K562 (cell line): Measurements from ENCODE around the gene C5orf24.

Experiments
- ATF1 ChIP-seq, 2 experiments: fragments of 450-650 bp in 1 of 2; IDR thresholded peaks; 2 replicates each; pipeline ENCODE4 v1.6.1; 2016; ENCODE audit warnings: missing compliant biosample characterization in 1 of 2, missing genetic modification characterization in 1 of 2
- CEBPB ChIP-seq: fragments of 450-650 bp; IDR thresholded peaks from 2 replicates; pipeline ENCODE4 v1.6.1; 2016; ENCODE audit warnings: missing genetic modification characterization, missing compliant biosample characterization
- CTCF ChIP-seq, 3 experiments: IDR thresholded peaks in 2 of 3; conservative IDR thresholded peaks in 1 of 3; 2 replicates each; pipeline ENCODE4 v1.5.1; 2011 to 2012; ENCODE audit warnings: low read length in 3 of 3, mild to moderate bottlenecking in 3 of 3, control low read depth in 2 of 3, improper control_type of control experiment in 1 of 3, inconsistent platforms in 1 of 3, low read depth in 1 of 3, mixed read lengths in 1 of 3, moderate library complexity in 1 of 3; ENCODE audit not compliant: insufficient read depth in 2 of 3
- EZH2 ChIP-seq: IDR thresholded peaks from 2 replicates; pipeline ENCODE4 v1.6.1; 2012; ENCODE audit warnings: low read depth, mild to moderate bottlenecking, inconsistent platforms, low read length, borderline replicate concordance
- HNRNPK ChIP-seq: fragments of 200-400 bp; formaldehyde crosslinking; IDR thresholded peaks from one replicate; pipeline ENCODE4 v1.6.1; 2018; ENCODE audit warnings: mild to moderate bottlenecking, low read depth, low read length; ENCODE audit not compliant: poor library complexity, severe bottlenecking
- HNRNPL ChIP-seq: fragments of 200-400 bp; formaldehyde crosslinking; IDR thresholded peaks from 2 replicates; pipeline ENCODE4 v1.6.1; 2017; ENCODE audit warnings: low read depth, mild to moderate bottlenecking, low read length
- HOMEZ ChIP-seq: fragments of 250-450 bp; sonication (Bioruptor Pico); IDR thresholded peaks from 2 replicates; pipeline ENCODE4 v1.4.0; 2020; ENCODE audit warnings: mild to moderate bottlenecking, moderate library complexity
- KLF13 ChIP-seq: fragments of 450-650 bp; IDR thresholded peaks from 2 replicates; pipeline ENCODE4 v1.6.1; 2016; ENCODE audit warnings: missing genetic modification characterization, low read depth, mild to moderate bottlenecking, missing compliant biosample characterization, moderate library complexity, borderline replicate concordance
- MNT ChIP-seq, 2 experiments: fragments of 450-650 bp; conservative IDR thresholded peaks; 2 replicates each; pipeline ENCODE4 v1.6.1; 2017; ENCODE audit warnings: mild to moderate bottlenecking in 2 of 2, moderate library complexity in 2 of 2
- NBN ChIP-seq: fragments of 450-650 bp; IDR thresholded peaks from 2 replicates; pipeline ENCODE4 v1.6.1; 2016; ENCODE audit warnings: low read depth, mild to moderate bottlenecking
- NR3C1 ChIP-seq: sonication (generic); formaldehyde crosslinking; IDR thresholded peaks from 2 replicates; pipeline ENCODE4 v1.8.1; 2022; ENCODE audit warnings: missing genetic modification reagents
- STAT6 ChIP-seq: sonication (generic); formaldehyde crosslinking; IDR thresholded peaks from 2 replicates; pipeline ENCODE4 v1.8.1; 2023; ENCODE audit warnings: mild to moderate bottlenecking, missing genetic modification reagents
- YY1 ChIP-seq, 3 experiments: IDR thresholded peaks; 2 replicates each; pipeline ENCODE4 v1.6.1; 2011; ENCODE audit warnings: low read length in 2 of 3, mild to moderate bottlenecking in 2 of 3, moderate library complexity in 2 of 3, borderline replicate concordance in 1 of 3, control low read depth in 1 of 3, low read depth in 1 of 3; ENCODE audit not compliant: insufficient read depth in 3 of 3, insufficient replicate concordance in 2 of 3, control insufficient read depth in 1 of 3, insufficient read length in 1 of 3; ENCODE audit errors: extremely low read depth in 1 of 3

- no peak for TF ChIP-seq HNRNPK
- peak; percentile 50; the same call in 1 of the 2 replicates for TF ChIP-seq KLF13 (tag)
- TF ChIP-seq EZH2, result no peak
- TF ChIP-seq HNRNPL, result 0 out of 2 replicates have a peak, but pooled peaks have one; percentile 29
- no peak for TF ChIP-seq CTCF (IDR thresholded peaks at IDR 0.05 in 2 of 3, conservative IDR thresholded peaks at IDR 0.05 in 1 of 3; ENCODE audit: insufficient read depth in 2 of 3, low read depth in 1 of 3, low read length in 3 of 3)
- no peak for TF ChIP-seq STAT6
- peak in 1 of 2 experiments; percentile 66; a peak in 2 of 4 replicates for TF ChIP-seq MNT (conservative IDR thresholded peaks at IDR 0.05)
- TF ChIP-seq HOMEZ (CRISPR knock-in tag), result no peak
- peak; percentile 100 for TF ChIP-seq YY1 (IDR thresholded peaks at IDR 0.05; ENCODE audit: borderline replicate concordance in 1 of 3, control insufficient read depth in 1 of 3, extremely low read depth in 1 of 3, insufficient read depth in 3 of 3, insufficient read length in 1 of 3, insufficient replicate concordance in 2 of 3, low read depth in 1 of 3, low read length in 2 of 3)
- TF ChIP-seq NBN, result no peak
- no peak for TF ChIP-seq CEBPB
- TF ChIP-seq ATF1 (CRISPR knock-in tag; IDR thresholded peaks at IDR 0.05), result no peak
- peak; percentile 56; the same call in 1 of the 2 replicates for TF ChIP-seq ATF1 (tag; IDR thresholded peaks at IDR 0.05)
- TF ChIP-seq NR3C1 (CRISPR knock-in tag), result no peak
These were observed 28.4 kb downstream of the C5orf24 start, which contains the start of gene TXNDC15 for GRCh38 chr5:134873987-134874830.
